GM21367 (cell line): ENCODE measurements around the gene RAB5B.
A peak's percentile ranks its signal among the peaks of the same experiment; 100 is the strongest.
"Not testable (repeated sequence)": the region's sequence is repeated elsewhere in the genome, so short reads cannot be mapped to it uniquely, and the experiment has no call there.

ENCODE experiments used
- ATAC-seq: cut with Tn5 transposase; IDR thresholded peaks from one replicate; pipeline ENCODE4 v1.9.1; 2021; ENCODE audit not compliant: unreplicated experiment

RAB5B gene

GRCh38 chr12:56013482-56013881, 39.6 kb downstream of the RAB5B start:
- no peak for ATAC-seq

- ATAC-seq: no peak
These were observed 40.3 kb downstream of the RAB5B start for GRCh38 chr12:56014205-56014604.

DNA sequence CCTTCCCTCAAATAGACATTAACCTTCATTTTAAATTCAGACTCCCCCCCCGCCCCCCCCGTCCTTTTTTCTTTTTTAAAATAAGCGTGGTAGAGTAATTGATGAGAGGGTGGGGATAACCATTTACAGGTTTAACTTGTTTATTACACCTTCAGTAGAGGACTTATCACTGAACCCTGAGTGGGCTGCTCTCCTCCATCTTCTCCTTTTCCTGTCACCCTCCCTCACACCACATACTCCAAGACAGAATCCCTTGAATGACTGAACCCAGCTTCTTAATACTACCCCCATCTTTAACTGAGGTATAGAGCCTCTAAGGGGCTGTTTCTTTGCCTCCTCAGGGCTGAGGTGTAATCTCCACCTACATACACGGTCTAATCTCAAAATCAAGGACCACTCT, 43.3 kb downstream of the RAB5B start:
- no peak for ATAC-seq

- no peak for ATAC-seq
These were observed 44.5 kb downstream of the RAB5B start for GRCh38 chr12:56018356-56018755.

GRCh38 chr12:56020423-56021184, 46.7 kb downstream of the RAB5B start, which contains the start of gene IKZF4:
IKZF4 (plus strand) TSS chr12:56021043; CDS start chr12:56021494, 451 bp downstream.
- no peak for ATAC-seq

- ATAC-seq: no peak
These were observed 48.1 kb downstream of the RAB5B start for GRCh38 chr12:56021889-56022497.

DNA sequence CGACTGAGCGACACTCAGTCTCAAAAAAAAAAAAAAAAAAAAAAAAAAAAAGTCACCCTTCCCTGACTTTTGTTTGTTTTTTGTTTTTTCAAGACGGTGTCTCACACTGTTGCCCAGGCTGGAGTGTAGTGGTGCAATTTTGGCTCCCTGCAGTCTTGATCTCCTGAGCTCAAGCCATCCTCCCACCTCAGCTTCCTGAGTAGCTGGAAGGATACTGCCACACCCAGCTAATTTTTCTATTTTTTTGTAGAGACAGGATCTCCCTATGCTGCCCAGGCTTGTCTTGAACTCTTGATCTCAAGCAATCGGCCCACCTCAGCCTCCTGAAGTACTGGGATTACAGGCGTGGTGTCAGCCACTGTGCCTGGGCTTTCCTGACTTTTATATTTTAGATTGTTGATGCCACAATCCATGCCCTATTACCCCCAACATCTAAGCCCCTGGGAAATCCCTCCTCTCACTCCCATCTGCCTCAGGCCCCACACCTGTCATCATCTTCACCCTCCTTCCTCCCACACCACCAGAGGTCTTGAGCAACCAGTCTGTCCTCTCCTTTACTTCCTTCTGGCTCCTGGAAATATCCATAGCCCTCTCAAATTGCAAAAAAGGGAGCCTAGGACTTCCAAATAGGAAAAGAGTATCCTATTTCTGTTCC, 54.8 kb downstream of the RAB5B start:
- no peak for ATAC-seq

DNA sequence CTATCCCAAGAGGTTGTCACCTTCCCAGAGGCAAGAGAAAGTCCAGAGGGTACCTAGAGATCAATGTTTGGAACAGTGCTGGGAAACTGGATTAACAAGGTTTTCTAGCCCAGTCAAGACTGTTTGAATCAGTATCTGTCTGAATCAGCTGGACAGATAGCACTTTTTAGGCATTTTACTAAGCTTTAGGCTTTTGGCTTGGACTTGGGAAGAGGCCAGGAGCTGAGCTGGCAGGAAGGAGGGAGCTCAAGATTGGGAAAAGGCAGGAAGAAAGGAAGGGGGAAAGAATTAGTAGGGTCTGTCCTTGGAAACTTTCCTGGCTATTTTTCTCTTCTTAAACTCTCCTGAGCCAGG, 55.3 kb downstream of the RAB5B start:
- ATAC-seq: no peak

GRCh38 chr12:56029666-56030293, 55.9 kb downstream of the RAB5B start:
- no peak for ATAC-seq

- no peak for ATAC-seq
These were observed 58.1 kb downstream of the RAB5B start for GRCh38 chr12:56031987-56032386.

DNA sequence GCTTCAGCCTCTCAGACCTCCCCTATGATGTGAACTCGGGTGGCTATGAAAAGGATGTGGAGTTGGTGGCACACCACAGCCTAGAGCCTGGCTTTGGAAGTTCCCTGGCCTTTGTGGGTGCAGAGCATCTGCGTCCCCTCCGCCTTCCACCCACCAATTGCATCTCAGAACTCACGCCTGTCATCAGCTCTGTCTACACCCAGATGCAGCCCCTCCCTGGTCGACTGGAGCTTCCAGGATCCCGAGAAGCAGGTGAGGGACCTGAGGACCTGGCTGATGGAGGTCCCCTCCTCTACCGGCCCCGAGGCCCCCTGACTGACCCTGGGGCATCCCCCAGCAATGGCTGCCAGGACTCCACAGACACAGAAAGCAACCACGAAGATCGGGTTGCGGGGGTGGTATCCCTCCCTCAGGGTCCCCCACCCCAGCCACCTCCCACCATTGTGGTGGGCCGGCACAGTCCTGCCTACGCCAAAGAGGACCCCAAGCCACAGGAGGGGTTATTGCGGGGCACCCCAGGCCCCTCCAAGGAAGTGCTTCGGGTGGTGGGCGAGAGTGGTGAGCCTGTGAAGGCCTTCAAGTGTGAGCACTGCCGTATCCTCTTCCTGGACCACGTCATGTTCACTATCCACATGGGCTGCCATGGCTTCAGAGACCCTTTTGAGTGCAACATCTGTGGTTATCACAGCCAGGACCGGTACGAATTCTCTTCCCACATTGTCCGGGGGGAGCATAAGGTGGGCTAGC, 60.9 kb downstream of the RAB5B start:
- ATAC-seq: no peak

- no peak for ATAC-seq
These were observed 63.3 kb downstream of the RAB5B start for GRCh38 chr12:56037161-56037560.

- ATAC-seq: no peak
These were observed 64.3 kb downstream of the RAB5B start for GRCh38 chr12:56038022-56038655.

DNA sequence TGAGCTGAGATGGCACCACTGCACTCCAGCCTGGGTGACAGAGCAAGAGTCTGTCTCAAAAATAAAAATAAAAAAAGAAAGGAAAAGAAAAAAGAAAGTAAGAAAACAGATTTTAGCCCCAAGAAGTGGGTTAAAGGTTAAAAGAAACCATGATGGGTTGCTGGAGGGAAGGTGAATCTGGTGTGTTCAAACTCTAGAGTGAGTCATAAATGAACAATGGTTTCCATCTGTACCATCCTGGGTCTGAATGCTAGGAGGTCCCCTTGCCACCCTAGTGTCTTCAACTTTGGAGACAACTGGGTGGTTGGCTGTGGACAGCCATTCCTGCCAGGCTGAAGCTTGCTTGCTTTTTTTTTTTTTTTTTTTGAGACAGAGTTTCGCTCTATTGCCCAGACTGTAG, 66.3 kb downstream of the RAB5B start:
- ATAC-seq: no peak

DNA sequence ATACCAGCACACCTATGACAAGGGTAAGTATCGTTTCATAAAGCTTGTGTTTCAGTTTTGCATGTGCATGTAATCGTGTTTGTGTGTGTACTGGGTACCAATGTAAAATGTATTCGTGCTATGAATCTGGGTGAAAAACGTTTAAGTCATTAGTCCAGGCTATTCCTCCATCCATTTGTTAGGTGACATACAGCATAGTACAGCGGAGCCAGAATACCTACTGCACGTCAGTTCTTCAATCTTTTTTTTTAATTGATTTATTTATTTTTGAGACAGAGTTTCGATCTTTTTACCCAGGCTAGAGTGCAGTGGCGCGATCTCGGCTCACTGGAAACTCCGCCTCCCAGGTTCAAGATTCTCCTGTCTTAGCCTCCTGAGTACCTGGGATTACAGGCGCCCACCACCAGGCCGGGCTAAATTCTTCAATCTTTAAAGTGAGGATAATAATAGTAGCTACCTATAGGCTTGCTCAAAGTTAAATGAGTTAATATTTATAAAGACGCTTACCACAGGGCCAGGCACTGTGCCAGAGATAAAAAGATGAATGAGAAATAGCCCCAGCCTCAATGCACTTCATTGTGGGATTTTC, 67.2 kb downstream of the RAB5B start:
- ATAC-seq: no peak

GRCh38 chr12:56041552-56042429, 67.9 kb downstream of the RAB5B start, which contains the start of gene RPS26:
RPS26 (plus strand) TSS chr12:56041918; CDS start chr12:56042167, 249 bp downstream.
- ATAC-seq: peak; percentile 87

DNA sequence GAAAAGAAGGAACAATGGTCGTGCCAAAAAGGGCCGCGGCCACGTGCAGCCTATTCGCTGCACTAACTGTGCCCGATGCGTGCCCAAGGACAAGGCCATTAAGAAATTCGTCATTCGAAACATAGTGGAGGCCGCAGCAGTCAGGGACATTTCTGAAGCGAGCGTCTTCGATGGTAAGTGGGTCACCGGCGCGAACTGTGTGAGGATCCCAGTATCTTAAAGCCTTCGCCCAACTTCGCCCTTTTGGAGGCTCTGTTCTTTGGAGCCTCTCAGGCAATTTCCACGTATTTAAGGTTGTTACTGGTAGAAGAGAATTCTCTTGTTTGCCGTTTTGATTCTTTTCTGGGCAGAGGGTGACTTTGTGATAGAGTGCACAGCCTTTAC, 68.5 kb downstream of the RAB5B start:
- ATAC-seq: not testable (repeated sequence)

DNA sequence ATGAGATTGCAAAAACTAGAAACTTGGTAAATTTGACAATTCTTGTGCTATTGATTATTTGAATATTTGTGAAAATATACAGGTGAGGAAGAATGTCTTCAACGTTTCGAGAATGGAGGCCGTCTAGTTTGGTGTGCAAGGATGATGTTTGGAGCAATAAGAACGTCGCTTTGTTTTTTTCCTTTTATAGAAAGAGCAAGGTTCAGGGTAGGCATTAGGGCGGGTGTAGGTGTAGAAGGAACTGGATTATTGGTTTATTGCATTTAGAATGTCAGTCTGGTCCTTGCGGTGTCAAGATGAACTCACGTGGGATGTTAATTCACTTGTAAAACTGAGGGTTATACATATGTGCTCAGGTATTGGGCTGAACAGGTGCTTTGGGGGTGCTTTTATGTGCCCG, 69.0 kb downstream of the RAB5B start:
- ATAC-seq: no peak
